OCI-LY7 (cell line): ENCODE results near the gene CD6.

Source experiments
- CTCF ChIP-seq: fragments of 200-600 bp; sonication (generic); conservative IDR thresholded peaks from 2 replicates; pipeline ENCODE4 v1.5.1; 2014; ENCODE audit warnings: mild to moderate bottlenecking, antibody characterized with exemption, low read length, moderate library complexity, mixed read lengths
- EZH2phosphoT487 ChIP-seq: fragments of 200-600 bp; sonication (generic); IDR thresholded peaks from 2 replicates; pipeline ENCODE4 v1.6.1; 2018; ENCODE audit warnings: low read depth, borderline replicate concordance, mild to moderate bottlenecking, mixed run types, antibody characterized with exemption, low read length, moderate library complexity, mixed read lengths

- TF ChIP-seq CTCF: no peak
- no peak for TF ChIP-seq EZH2phosphoT487
These were observed 97.9 kb downstream of the CD6 start for GRCh38 chr11:61069427-61069826.
